T-helper 1 cell treated with Interleukin-12 subunit alpha and Interleukin-12 subunit beta and Interleukin-4 antibody, amounts not matched to agents 30 ng/mL and 1 ng/mL, for 36 hours (primary cell): ENCODE measurements around the gene MGAT3. TPM values are rescaled to one million over a fixed set of nuclear protein-coding genes. Genes with fewer than 3 reads are reported as not detected.

ENCODE experiments used
- intact Hi-C: fragments of 100-400 bp; cut with micrococcal nuclease; formaldehyde crosslinking; loops from one replicate; pipeline ENCODE4 v1.15.1; 2024
- total RNA-seq: library from RNA; stranded (reverse); gene quantifications from 2 replicates; pipeline ENCODE4 v1.2.3, GENCODE V29; 2022

The MGAT3 gene
- total RNA-seq, 1 donor from 2014 or later: 2.9 TPM

DNA sequence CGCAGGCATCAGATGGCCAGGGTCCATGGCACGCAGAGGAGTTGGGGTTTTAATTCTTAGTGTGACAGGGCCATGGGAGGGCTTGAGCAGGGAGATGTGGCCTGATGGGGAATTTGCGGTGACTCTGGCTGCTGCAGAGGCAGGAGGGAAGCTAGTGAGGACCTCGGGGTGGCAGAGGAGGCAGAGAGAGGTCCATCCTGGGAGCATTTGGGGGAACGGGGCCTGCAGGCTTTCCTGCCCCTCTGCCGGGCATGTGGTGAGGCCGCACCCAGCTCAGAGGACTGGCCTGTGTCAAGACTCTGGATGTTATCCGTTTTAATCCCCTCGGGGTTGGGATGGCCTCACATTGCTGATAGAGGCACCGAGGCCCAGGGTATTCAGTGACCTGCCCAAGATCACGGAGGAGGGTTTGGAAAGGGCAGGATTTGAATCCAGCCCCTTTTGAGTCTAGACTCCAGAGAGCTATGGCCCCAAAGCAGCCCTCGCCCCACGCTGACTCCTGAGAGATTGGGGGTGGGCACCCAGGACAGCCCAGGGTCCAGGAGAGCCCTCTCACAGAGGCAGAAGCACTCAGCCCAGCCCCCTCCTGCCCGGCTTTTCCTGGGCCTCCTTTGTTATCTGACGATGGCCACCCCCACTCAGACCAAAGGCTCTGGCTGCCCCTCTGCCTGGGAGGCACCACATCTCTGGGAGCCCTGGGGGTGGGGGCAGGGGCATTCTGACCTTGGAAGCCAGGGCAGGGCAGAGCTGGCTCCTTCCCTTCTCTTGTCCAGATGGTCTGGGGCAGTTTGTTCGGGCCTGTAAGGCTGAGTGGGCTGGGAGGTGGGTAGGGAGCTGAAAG, 13.9 kb downstream of the MGAT3 start:
- intact Hi-C loops: no loop called here

DNA sequence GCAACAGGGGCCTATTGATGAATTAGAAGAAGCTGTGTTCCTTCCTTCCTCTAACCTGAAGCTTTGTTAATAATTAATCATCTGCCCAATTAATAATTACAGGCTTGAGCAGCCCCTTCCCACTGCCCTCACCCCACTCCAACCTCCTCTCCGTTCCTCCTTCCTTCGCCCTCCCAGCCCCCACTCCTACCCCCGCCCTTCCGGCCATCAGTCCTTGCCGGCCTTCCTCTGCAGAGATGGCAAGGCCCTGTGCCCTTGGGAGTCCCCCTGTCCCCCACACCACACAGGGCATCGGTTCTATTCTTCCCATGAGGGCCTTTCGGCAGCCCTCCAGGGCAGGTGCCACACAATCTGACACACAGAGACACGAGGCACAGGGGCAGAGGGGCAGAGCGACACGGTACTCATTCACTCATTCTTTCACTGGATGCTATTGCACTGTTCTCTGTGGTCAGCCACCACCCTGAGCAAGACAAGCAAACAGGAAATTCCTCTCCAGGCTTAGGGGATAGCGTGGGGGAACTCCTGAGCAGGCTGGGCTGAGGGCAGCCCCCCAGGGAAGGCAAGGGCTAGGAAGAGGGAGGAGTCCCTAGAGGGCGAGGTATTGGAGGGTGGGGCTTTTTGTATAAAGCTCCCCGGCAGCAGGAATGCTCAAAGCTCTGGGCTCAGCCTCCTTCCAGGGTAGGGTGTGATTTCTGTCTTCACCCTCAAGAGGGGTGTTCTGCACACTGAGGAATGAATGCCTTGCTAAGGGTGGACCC, 14.7 kb downstream of the MGAT3 start:
- intact Hi-C loops: no loop called here

DNA sequence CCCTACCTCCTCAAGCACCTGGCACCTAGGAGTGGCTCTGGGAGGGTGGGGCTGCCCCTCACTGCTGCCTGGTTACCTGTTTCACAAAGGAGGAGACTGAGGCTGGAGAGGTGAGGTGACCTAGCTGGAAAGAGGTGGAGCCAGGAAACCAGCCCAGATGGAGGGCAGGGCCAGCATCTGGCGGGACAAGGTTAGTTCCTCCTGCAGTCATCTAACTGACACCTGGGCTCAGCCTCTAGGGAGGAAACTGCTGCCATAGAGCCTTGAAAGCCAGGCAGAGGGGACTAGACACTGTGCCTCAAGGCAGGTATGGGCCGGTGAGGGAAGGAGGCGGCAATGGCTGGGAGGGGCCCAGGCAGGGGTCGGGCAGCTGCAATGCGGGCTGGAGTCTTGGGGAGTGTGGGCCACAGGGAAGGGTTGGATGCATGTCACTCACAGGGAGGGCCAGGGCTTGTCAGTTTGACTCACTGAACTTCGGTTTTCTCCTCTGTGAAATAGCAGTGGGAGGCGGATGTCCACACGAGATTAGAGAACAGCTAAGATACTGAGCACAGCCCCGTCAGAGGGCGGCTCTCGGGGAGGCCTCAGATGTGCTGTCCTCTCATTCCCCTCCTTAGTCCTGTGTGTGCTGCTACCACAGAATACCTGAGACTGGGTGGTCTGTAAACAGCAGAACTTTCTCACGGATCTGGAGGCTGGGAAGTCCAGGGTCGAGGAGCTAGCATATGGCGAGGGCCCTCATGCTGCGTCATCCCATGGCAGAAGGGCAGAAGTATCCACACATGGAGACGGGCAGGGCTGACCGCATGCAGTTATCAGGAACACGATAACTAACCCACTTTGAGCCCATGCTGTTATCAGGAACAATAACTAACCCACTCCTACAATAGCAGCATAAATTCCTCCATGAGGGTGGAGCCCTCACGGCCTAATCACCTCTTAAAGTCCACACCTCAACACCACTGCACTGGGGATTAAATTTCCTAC, 16.1 kb downstream of the MGAT3 start:
- intact Hi-C loops: no loop called here

DNA sequence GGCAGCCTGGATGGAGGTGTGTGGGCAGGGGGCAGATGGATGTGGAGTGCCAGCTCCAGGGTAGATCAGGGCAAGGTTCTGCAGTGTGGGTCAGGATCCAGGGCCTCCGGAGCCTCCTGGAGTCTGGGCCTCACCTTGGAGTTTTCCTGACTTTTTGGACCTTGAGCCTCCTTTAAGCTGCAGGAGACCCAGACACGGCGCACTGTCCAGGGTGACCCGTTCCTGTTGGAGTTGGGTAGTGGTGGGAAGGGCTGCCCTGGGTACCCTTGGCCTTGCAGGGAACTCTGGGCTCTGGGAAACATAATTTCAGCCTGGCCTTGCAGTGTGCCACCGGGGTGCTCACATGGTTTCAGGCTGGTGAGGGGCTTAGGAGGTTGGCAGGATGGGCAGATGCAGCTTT, 17.0 kb downstream of the MGAT3 start:
- intact Hi-C loops: no loop called here

DNA sequence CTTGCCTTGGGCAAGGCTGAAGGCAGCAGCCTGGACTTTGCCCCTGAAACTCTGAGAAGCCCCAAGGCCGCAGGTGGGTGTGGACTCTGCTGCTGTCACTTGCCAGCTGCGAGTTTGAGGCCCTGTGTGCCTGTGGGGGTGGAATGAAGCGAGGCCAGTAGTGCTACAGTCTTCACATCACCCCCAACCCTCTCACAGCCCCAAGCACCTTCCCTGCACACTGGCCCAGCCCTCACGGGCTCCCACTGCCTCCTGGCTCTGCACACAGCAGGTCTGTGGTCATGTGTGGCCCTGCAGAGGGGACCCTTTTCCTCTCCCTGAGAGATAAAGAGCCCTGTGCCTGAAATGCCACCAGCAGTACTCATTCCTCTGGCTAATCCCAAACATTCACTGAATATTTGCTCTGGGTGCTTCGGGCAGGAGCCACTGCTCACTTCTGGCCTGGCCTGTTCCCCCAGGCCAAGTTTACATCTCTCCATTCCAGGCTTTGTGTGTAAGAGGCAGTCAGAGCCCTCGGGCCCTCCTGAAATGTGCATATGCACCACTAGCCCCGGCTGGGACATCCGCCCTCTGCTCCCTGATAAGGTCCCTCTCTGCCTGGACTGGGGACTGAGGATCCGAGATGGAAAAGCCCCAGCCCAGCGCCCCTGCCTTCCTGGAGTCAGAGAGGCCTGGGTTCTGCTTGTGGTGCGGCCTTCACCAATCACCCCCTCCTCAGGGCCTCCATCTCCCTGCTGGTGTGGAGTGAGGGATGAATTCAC, 17.7 kb downstream of the MGAT3 start:
- intact Hi-C loops: no loop called here

DNA sequence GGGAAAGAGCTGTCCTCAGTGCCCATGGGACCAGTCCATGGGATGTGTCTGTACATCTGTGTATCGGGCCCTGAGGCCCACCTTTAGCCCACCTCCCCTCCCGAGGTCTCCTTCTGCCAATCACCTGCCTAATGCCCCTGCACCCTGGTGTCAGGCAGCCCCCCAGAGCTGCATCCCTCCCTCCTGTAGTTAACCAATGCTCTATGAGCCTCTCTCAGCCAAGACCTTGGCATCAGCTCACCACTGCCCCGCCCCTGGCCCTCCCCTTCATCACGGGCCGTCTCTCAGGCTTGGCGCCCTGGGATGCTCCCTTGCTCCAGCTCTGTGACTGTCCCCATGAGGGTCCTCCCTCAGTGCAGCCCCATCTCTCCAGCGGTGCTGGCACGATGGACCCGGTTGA, 18.5 kb downstream of the MGAT3 start:
- intact Hi-C loops: no loop called here

DNA sequence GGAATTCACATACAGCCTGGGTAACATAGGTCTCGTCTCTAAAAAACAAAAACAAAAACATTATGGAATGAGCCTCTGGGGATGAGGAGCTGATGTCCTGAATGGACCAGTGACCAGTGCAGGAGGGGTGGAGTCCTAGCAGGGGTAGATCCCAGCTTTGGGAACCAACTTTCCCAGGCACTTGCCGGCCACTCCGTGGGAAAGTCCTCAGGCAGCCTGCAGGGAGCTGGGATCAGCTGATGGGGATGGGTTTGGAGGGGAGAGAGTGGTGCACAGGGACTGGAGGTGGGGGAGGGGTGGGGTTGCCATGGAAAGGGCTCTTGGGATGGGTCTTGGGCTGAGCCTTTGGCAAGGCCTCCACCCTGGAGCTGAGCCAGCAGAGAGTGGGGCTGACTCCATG, 19.1 kb downstream of the MGAT3 start:
- intact Hi-C loops: no loop called here

DNA sequence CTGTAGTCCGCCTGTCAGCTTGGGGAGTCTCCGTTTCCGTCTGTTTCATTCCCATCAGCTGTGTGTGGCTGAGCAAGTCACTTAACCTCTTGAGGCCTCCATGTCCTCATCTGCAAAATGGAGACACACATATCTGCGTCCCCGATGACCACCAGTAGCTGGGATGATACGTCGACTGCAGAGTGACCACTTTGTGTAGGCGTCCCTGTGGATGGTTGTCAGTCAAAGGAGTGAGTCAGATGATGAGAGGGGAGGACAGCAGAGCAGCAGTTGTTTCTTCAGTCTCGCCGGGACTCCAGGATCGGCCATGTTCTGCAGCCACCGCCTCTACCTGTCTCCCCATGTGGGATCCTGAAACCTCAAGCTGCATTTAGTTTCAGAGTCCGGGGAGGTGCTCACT, 19.9 kb downstream of the MGAT3 start:
- intact Hi-C loops: no loop called here

DNA sequence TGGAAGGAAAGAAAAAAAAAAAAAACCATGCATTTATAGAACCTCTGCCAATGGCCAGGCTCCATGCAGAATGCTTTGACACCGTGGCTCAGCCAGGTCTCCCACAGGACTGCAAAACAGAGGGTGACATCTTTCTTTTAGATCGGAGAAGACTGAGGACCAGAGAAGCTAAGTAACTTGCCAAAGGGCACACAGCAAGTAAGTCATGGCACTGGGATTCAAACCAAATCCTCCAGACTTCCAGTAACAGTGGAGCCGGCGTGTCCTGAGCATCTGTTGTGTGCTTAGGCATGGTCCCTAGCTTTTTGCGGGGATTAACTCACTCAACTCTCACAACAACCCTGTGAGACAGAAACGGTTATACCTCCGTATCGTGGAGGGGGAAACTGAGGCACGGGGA, 20.7 kb downstream of the MGAT3 start:
- intact Hi-C loops: no loop called here

DNA sequence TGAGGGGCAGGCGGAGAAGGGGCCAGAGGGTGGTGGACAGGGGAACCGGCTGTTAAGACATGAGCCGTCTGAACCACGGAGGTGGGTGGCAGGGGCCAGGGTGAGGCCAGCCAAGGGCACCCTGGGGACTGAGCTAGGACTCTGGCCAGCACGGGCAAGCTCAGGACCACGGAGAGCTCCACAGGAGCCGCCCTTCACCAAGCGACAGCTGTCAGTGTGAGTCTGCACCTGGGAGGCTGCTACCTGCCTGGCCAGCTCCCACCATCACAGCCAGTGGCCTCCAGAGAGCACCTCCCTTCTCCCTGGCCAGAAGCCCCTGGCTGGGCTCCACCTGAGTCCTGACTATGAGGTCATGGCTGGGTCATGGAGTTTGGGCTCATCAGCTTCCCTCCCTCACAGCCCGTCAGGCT, 21.6 kb downstream of the MGAT3 start:
- intact Hi-C loops: no loop called here

DNA sequence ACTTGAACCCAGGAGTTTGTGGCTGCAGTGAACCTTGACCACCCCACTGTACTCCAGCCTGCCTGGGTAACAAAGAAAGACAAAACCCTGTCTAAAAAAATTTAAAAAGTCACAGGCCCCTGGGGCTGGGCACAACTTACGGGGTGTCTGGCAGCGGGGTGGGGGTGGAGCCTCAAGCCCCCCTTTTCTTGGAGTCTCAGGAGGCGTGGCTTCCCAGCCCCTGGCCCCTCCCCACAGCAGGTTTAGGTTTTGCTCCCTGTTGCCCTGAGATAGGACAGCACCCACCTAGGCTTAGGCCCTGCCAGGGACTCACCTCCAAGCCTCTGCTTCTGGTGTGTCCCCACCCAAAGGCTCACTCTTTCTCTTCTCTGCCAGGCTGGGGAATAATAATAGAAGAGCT, 22.4 kb downstream of the MGAT3 start:
- intact Hi-C loops: no loop called here

DNA sequence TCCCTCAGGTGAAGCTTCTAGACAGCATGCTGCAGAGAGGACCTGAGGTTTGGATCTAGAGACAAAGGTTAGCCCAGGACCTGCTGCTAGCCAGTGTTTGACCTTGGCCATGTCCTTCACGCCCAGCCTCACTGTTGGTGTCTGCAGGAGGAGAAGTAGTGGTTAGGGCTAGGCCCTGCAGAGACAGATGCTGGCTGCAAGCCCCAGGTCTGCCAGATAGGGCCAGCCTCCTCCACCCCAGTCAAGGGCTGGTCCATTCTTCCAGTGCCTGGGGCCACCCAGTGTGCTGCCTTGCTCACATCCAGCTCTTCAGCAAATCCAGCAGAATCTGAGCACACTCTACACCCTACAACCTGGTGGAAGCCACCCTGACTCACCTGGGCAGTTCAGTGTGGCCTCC, 23.7 kb downstream of the MGAT3 start:
- intact Hi-C loops: no loop called here

DNA sequence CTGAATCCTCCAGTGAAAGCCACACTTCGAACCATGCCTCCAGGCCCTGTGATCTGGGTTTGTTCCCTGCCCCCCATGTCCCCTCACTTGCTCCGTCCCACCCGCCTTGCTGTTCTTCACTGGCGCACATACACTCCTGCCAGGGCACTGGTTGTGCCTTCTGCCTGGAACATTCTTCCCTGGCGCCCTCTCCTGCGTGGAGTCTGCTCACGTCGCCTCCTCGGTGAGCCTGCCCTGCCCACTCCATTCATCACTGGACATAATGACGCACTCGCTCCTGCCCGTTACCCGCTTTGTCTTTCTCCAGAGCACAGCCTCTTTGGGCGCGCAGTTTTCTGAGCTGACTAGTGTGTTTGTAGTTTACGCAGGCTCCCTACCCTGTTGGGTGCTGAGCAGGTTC, 24.2 kb downstream of the MGAT3 start:
- intact Hi-C loops: no loop called here

DNA sequence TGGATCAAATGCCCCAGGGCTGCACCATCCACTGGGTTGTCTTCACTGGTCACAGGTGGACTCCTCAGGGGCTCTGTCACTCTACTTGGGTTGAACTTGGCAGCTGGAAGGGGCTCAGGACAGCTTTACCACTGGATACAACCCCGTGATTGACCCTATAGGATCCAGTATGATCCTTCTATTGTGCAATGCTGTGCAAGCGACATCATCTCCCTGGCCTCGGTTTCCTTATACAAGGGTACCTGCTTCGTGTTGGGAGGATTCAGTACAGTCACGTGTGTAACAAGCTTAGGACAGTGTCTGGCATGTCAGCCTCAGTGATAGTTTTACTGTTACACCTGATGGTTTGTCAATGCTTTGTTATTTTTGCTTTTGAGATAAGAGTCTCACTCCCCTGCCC, 24.8 kb downstream of the MGAT3 start:
- intact Hi-C loops: no loop called here

DNA sequence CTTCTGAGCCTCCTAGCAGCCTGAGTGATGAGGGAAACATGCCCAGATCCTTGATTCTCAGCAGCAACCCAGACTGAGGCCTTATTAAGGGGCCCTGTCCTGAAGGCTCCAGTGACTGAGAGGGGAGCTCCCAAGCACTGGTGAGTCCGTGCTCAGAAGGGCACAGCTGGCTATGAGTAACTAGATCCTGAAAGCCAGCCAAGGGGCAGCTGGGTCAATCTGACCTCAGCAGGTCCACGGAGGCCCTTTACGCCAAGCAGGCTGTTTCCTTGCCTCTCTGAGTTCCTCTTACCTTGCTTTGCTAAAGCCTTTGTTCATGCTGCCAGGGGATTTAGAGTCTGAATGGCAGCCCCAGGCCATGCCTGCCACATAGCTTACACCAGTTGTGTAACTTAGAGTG, 26.0 kb downstream of the MGAT3 start:
- intact Hi-C loops: no loop called here

DNA sequence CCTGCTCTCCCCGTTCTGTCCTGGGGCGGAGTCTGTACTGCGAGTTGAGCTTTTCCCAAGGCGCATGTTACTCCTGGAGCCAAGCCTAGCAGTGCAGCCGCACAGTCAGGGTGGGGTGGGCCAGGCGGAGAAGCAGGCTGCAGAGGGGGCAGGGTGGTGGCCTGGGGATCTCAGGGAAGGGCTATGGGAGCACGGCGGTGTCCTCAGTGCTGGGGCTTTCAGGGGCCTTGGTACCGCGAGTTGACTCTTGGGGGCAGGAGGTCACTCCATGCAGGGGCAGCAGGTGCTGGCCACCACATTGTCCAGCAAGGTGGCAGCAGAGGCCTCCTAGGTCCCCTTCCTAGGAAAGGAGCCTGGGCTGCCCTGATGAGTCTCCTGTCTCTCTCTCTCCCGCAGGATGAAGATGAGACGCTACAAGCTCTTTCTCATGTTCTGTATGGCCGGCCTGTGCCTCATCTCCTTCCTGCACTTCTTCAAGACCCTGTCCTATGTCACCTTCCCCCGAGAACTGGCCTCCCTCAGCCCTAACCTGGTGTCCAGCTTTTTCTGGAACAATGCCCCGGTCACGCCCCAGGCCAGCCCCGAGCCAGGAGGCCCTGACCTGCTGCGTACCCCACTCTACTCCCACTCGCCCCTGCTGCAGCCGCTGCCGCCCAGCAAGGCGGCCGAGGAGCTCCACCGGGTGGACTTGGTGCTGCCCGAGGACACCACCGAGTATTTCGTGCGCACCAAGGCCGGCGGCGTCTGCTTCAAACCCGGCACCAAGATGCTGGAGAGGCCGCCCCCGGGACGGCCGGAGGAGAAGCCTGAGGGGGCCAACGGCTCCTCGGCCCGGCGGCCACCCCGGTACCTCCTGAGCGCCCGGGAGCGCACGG, 30.4 kb downstream of the MGAT3 start:
- intact Hi-C loops: no loop called here

DNA sequence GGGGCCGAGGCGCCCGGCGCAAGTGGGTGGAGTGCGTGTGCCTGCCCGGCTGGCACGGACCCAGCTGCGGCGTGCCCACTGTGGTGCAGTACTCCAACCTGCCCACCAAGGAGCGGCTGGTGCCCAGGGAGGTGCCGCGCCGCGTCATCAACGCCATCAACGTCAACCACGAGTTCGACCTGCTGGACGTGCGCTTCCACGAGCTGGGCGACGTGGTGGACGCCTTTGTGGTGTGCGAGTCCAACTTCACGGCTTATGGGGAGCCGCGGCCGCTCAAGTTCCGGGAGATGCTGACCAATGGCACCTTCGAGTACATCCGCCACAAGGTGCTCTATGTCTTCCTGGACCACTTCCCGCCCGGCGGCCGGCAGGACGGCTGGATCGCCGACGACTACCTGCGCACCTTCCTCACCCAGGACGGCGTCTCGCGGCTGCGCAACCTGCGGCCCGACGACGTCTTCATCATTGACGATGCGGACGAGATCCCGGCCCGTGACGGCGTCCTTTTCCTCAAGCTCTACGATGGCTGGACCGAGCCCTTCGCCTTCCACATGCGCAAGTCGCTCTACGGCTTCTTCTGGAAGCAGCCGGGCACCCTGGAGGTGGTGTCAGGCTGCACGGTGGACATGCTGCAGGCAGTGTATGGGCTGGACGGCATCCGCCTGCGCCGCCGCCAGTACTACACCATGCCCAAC, 31.2 kb downstream of the MGAT3 start:
- intact Hi-C loops: no loop called here

DNA sequence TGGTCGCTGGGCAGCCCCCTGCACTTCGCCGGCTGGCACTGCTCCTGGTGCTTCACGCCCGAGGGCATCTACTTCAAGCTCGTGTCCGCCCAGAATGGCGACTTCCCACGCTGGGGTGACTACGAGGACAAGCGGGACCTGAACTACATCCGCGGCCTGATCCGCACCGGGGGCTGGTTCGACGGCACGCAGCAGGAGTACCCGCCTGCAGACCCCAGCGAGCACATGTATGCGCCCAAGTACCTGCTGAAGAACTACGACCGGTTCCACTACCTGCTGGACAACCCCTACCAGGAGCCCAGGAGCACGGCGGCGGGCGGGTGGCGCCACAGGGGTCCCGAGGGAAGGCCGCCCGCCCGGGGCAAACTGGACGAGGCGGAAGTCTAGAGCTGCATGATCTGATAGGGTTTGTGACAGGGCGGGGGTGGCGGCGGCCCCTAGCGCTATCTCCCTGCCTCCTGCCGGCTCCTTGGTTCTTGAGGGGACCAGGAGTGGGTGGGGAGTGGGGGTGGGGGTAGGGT, 31.8 kb downstream of the MGAT3 start:
- intact Hi-C loops: no loop called here
